Myocyte (in vitro differentiated cells): ENCODE data around the gene TMEM170A. TPM values are rescaled to one million over a fixed set of nuclear protein-coding genes. Genes with fewer than 3 reads are reported as not detected.
A peak's percentile ranks its signal among the peaks of the same experiment; 100 is the strongest.

Experiments used
- DNase-seq: peaks from one replicate; pipeline ENCODE4 v3.0.0-alpha.2; 2012; ENCODE audit warnings: low read depth
- total RNA-seq: library from RNA; depleted of rRNA; stranded (reverse); fragments of >200 nt; gene quantifications from 2 replicates; pipeline ENCODE4 v1.2.3, GENCODE V29; 2014

The TMEM170A gene
- total RNA-seq, 1 donor from 2014 or later = 15.0 TPM

GRCh38 chr16:75402159-75402820, 62.2 kb downstream of the TMEM170A start:
- peak; percentile 48 for DNase-seq

GRCh38 chr16:75401691-75402090, 62.8 kb downstream of the TMEM170A start:
- no peak for DNase-seq

- DNase-seq = no peak
These were observed 66.2 kb downstream of the TMEM170A start for GRCh38 chr16:75398333-75398732.

GRCh38 chr16:75394941-75395340, 69.5 kb downstream of the TMEM170A start:
- no peak for DNase-seq

Other genes with a start within 250 kb of the TMEM170A start
- 3.4 and 4.5 TPM in 2 replicates for gene CTRB1, start 245.7 kb downstream of the TMEM170A start, total RNA-seq
- 104 and 128 TPM in 2 replicates for gene BCAR1, start 213.1 kb downstream of the TMEM170A start, total RNA-seq
- 55.5 and 61.6 TPM in 2 replicates for gene CFDP1, start 31.2 kb downstream of the TMEM170A start, total RNA-seq
- 0.29 and 0.94 TPM in 2 replicates for gene CHST6, start 30.8 kb upstream of the TMEM170A start, total RNA-seq
- gene CHST5, start 71.4 kb upstream of the TMEM170A start, total RNA-seq = not detected in 2 replicates
- 10.4 and 10.6 TPM in 2 replicates for gene TMEM231, start 91.6 kb upstream of the TMEM170A start, total RNA-seq
- gene GABARAPL2, start 101.7 kb upstream of the TMEM170A start, total RNA-seq = 94.1 and 105 TPM in 2 replicates
- 28.9 and 33.4 TPM in 2 replicates for gene ADAT1, start 158.6 kb upstream of the TMEM170A start, total RNA-seq
- gene KARS1, start 183.0 kb upstream of the TMEM170A start, total RNA-seq = 174 and 179 TPM in 2 replicates
- 106 and 111 TPM in 2 replicates for gene TERF2IP, start 183.1 kb upstream of the TMEM170A start, total RNA-seq
- gene CPHXL2, start 212.3 kb upstream of the TMEM170A start, total RNA-seq = not detected in 2 replicates
- gene DUXB, start 236.8 kb upstream of the TMEM170A start, total RNA-seq = not detected in 2 replicates